Mammary microvascular endothelial cell (primary cell): ENCODE data around the gene SPATC1L. TPM values are rescaled to one million over a fixed set of nuclear protein-coding genes. Genes with fewer than 3 reads are reported as not detected.

Experiments
- total RNA-seq: library from RNA; depleted of rRNA; stranded (reverse); fragments of >200 nt; gene quantifications from 2 replicates; pipeline ENCODE4 v1.2.3, GENCODE V29; 2015

SPATC1L gene
- total RNA-seq: 12.0 and 14.5 TPM in 2 replicates

DNA sequence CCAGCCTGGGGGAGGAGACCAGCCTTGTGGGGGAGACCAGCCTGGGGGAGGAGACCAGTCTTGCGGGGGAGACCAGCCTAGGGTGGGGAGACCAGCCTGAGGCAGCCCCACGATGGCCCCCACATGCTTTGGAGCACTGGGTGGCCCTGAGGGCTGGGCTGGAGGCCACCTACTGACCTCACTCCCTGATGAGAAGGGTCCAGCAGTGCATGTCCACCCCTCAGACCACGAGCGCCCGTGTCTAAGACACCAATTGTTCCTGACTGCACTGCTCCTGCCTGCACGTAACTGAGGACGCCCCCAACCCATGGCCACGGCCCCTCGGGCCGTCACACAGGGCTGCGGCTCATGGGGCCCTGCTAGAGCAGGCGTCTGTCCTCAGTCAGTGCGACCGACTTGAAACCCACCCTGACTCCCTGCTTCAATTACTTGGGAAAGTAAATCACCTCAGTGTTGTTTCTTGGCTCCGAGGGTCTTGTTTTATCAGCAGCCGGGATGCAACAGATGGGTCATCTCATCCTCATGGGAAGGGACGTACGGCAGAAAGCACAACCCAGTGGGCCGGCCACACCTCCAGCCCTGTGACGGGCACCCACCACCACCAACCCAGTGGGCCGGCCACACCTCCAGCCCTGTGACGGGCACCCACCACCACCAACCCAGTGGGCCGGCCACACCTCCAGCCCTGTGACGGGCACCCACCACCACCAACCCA lies at the start of gene SPATC1L:
TSS of gene SPATC1L (minus strand) at position 550 of the 715 bp plus-strand sequence. CDS start 1,643 bp downstream, outside the sequence.

DNA sequence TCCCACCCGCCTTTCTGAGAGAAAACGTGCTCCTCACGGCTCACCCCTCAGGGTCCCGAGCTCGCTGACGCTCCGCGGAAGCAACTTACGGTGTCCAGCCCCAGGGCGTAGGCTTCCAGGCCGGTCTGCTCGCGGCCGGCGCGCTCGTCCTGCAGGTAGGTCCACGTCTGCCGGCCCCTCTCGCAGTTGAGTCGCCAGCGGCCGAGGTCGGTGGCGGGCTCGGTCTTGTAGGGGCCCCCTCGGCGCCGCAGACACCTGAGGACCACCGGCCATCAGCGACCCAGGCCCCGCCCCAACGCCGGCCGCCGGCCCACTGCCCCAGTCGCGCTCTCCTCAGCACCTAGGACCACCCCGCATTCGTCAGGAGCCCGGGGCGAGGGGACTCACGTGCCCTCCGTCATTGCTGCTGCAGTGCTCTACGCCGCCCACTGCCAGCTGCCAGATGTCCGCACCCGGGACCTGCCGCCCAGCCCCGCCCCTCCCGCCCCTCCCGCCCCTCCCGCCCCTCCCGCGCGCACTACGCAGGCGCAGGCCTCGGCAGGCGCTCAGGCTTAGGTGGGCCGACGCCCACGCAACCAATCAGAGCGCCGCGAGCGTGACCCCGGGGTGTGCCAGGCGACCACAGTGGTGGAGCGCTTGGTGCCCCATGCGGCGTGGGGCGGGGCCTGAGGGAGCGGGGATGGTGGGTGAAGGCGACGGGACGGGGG lies 44.2 kb upstream of the SPATC1L start, which contains the start of gene LSS:
TSS of gene LSS (minus strand) at position 430 of the 707 bp plus-strand sequence. CDS start at position 401, 29 bp downstream.

DNA sequence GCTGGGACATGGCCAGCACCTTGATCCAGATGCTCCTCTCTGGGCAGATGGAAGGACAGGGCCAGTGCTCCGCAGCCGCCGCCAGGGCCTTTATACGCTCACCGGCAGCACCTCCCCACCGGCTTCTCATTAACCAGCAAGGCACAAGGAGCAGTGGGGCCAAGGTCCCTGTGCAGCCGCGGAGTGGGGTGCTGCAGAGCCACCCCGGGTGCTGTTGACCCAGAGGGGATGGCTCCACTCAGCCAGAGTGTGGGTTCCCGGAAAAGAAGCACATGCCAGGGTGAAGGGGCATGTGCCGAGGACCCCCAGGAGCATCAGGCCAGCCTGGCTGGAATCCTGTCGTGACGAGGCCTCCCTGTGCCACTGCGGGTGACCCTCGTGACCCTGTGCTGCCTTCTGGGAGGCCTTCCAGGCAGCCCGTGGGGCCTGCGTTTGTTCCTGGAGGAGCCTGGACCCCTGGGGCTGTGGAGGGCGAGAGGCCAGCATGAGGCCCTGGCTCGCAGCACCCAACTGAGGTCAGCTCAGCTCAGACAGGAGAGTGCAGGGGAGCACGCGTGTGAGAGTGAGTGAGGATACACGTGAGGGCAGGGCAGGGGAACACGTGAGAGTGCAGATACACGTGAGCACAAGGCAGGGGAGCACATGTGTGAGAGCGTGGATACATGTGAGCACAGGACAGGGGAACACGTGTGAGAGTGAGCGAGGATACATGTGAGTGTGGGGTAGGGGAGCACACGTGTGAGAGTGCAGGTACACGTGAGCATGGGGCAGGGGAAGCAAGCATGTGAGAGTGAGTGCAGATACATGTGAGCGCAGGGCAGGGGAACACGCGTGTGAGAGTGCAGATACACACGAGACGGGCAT lies 28.5 kb downstream of the SPATC1L start, which contains the start of gene FTCD:
TSS of gene FTCD (minus strand) at position 66 of the 864 bp plus-strand sequence. CDS start at position 10, 56 bp downstream.

Other genes starting within 250 kb of the SPATC1L start
- gene COL6A1, start 202.7 kb downstream of the SPATC1L start, total RNA-seq: 29.8 and 35.8 TPM in 2 replicates
- gene COL6A2, start 86.3 kb downstream of the SPATC1L start, total RNA-seq: 2.7 and 2.8 TPM in 2 replicates
- gene FTCD, start 28.9 kb downstream of the SPATC1L start, total RNA-seq: not detected in 2 replicates
- 113 and 122 TPM in 2 replicates for gene LSS, start 44.3 kb upstream of the SPATC1L start, total RNA-seq
- 32.6 and 45.0 TPM in 2 replicates for gene MCM3AP, start 101.2 kb upstream of the SPATC1L start, total RNA-seq
- 13.8 and 17.2 TPM in 2 replicates for gene YBEY, start 101.9 kb upstream of the SPATC1L start, total RNA-seq
- gene C21orf58, start 139.4 kb upstream of the SPATC1L start, total RNA-seq: 6.1 and 6.6 TPM in 2 replicates
- 17.8 and 29.8 TPM in 2 replicates for gene PCNT, start 139.7 kb upstream of the SPATC1L start, total RNA-seq